Liver (tissue), 9 donors: ENCODE measurements around the gene TPSB2. TPM values are rescaled to one million over a fixed set of nuclear protein-coding genes. Genes with fewer than 3 reads are reported as not detected.

Experiments used
- DNase-seq: peaks from one replicate; pipeline ENCODE4 v3.0.0-alpha.2; 2017; ENCODE audit warnings: low spot score
- H3K27ac ChIP-seq, 2 donors: one replicate each; pipeline ENCODE4 v1.7.0; 2013; ENCODE audit warnings: inconsistent platforms in 2 of 2, low read length in 2 of 2, control low read depth in 1 of 2, low read depth in 1 of 2, mild to moderate bottlenecking in 1 of 2
- H3K27me3 ChIP-seq, 4 donors: one replicate each; pipeline versions ENCODE4 v1.6.1 to v1.7.0; 2013; ENCODE audit warnings: low read length in 3 of 4, inconsistent platforms in 1 of 4, mild to moderate bottlenecking in 1 of 4, moderate library complexity in 1 of 4; ENCODE audit not compliant: control insufficient read depth in 4 of 4, insufficient read depth in 4 of 4
- H3K36me3 ChIP-seq, 4 donors: one replicate each; pipeline versions ENCODE4 v1.6.1 to v1.7.0; 2013; ENCODE audit warnings: low read length in 3 of 4, mild to moderate bottlenecking in 3 of 4, low read depth in 1 of 4, moderate library complexity in 1 of 4; ENCODE audit not compliant: control insufficient read depth in 4 of 4, insufficient read depth in 3 of 4
- H3K4me1 ChIP-seq, 4 donors: one replicate each; pipeline versions ENCODE4 v1.6.1 to v1.7.0; 2013; ENCODE audit warnings: low read length in 3 of 4, mild to moderate bottlenecking in 3 of 4, moderate library complexity in 1 of 4; ENCODE audit not compliant: control insufficient read depth in 4 of 4, insufficient read depth in 4 of 4
- H3K4me3 ChIP-seq, 3 donors: one replicate each; pipeline versions ENCODE4 v1.6.1 to v1.7.0; 2013; ENCODE audit warnings: low read length in 3 of 3, control low read depth in 1 of 3, low read depth in 1 of 3, mild to moderate bottlenecking in 1 of 3
- H3K9ac ChIP-seq, 2 donors: one replicate each; pipeline ENCODE4 v1.7.0; 2013; ENCODE audit warnings: low read length in 2 of 2, mild to moderate bottlenecking in 2 of 2, moderate library complexity in 2 of 2, control low read depth in 1 of 2, low read depth in 1 of 2
- H3K9me3 ChIP-seq, 4 donors: one replicate each; pipeline versions ENCODE4 v1.6.1 to v1.7.0; 2013; ENCODE audit warnings: low read length in 3 of 4; ENCODE audit not compliant: control insufficient read depth in 4 of 4
- ATF3 ChIP-seq: IDR thresholded peaks from 2 replicates; pipeline ENCODE4 v1.6.1; 2016; ENCODE audit warnings: antibody characterized with exemption
- CTCF ChIP-seq: fragments of 150-350 bp; IDR thresholded peaks from 2 replicates; pipeline ENCODE4 v1.5.1; 2017; ENCODE audit warnings: improper control_type of control experiment, low read depth, low read length; ENCODE audit not compliant: missing input control
- EGR1 ChIP-seq, 2 donors: IDR thresholded peaks; 2 replicates each; pipeline ENCODE4 v1.6.1; 2016 to 2018; ENCODE audit warnings: antibody characterized with exemption in 2 of 2, low read depth in 2 of 2
- FOXA1 ChIP-seq: IDR thresholded peaks from 2 replicates; pipeline ENCODE4 v1.6.1; 2016; ENCODE audit warnings: antibody characterized with exemption
- FOXA2 ChIP-seq: IDR thresholded peaks from 2 replicates; pipeline ENCODE4 v1.6.1; 2016; ENCODE audit warnings: antibody characterized with exemption
- GABPA ChIP-seq, 2 donors: IDR thresholded peaks in 1 of 2; conservative IDR thresholded peaks in 1 of 2; 2 replicates each; pipeline ENCODE4 v1.6.1; 2016; ENCODE audit warnings: antibody characterized with exemption in 2 of 2, mild to moderate bottlenecking in 1 of 2, moderate library complexity in 1 of 2
- HNF4A ChIP-seq, 2 donors: conservative IDR thresholded peaks; 2 replicates each; pipeline ENCODE4 v1.6.1; 2016; ENCODE audit warnings: antibody characterized with exemption in 2 of 2, mild to moderate bottlenecking in 2 of 2
- HNF4G ChIP-seq: IDR thresholded peaks from 2 replicates; pipeline ENCODE4 v1.6.1; 2016; ENCODE audit warnings: antibody characterized with exemption
- MAX ChIP-seq: IDR thresholded peaks from 2 replicates; pipeline ENCODE4 v1.6.1; 2016; ENCODE audit warnings: antibody characterized with exemption
- NR2F2 ChIP-seq: IDR thresholded peaks from 2 replicates; pipeline ENCODE4 v1.6.1; 2016; ENCODE audit warnings: antibody characterized with exemption
- RAD21 ChIP-seq, 2 donors: IDR thresholded peaks; 2 replicates each; pipeline ENCODE4 v1.6.1; 2016; ENCODE audit warnings: antibody characterized with exemption in 2 of 2, mild to moderate bottlenecking in 2 of 2
- REST ChIP-seq: IDR thresholded peaks from 2 replicates; pipeline ENCODE4 v1.6.1; 2016; ENCODE audit warnings: antibody characterized with exemption, mild to moderate bottlenecking
- SP1 ChIP-seq: IDR thresholded peaks from 2 replicates; pipeline ENCODE4 v1.6.1; 2018; ENCODE audit warnings: antibody characterized with exemption, mild to moderate bottlenecking
- TAF1 ChIP-seq: conservative IDR thresholded peaks from 2 replicates; pipeline ENCODE4 v1.6.1; 2016; ENCODE audit warnings: antibody characterized with exemption, mild to moderate bottlenecking
- YY1 ChIP-seq: IDR thresholded peaks from 2 replicates; pipeline ENCODE4 v1.6.1; 2016; ENCODE audit warnings: antibody characterized with exemption, mild to moderate bottlenecking
- ZBTB33 ChIP-seq: IDR thresholded peaks from 2 replicates; pipeline ENCODE4 v1.6.1; 2016; ENCODE audit warnings: antibody characterized with exemption
- WGBS: extraction: QIAGEN DNeasy Blood & Tissue Kit; methylation state at CpG from one replicate; pipeline ENCODE4 v1.1.7; 2013; 5-methylcytosine and 5-hydroxymethylcytosine counted together
- polyA plus RNA-seq, 2 donors: library from polyadenylated mRNA; stranded (reverse) in 1 of 2; unstranded in 1 of 2; fragments of 200-250 nt in 1 of 2; fragments of >200 nt in 1 of 2; fragmentation: Nextera tagmentation in 1 of 2; extraction: Ambion mirVana in 1 of 2; gene quantifications; one replicate each; pipeline versions ENCODE4 v1.2.1 to v1.2.3, GENCODE V29; 2013 to 2015
- total RNA-seq, 2 donors: library from RNA; depleted of rRNA; stranded (reverse); fragments of >200 nt; gene quantifications; one replicate each; pipeline ENCODE4 v1.2.3, GENCODE V29; 2014
- donor health status: healthy.
- donor health status: healthy.
- donor health status: healthy.
- donor health status: healthy.
- donor health status: healthy.

The TPSB2 gene
- total and polyA plus RNA-seq, 4 donors, result 0.09 to 12.7 (median 0.45) TPM

- no peak for TF ChIP-seq ATF3
- no peak for TF ChIP-seq MAX
- no peak for TF ChIP-seq CTCF
- TF ChIP-seq FOXA1, result no peak
Measured at GRCh38 chr16:1262846-1263221, 32.9 kb upstream of the TPSB2 start (continued).

GRCh38 chr16:1262210-1262845, 32.3 kb upstream of the TPSB2 start:
- Histone ChIP-seq H3K36me3 (no peaks in the 10 kb centered on the region), H3K9me3 (no peaks in the 10 kb centered on the region), H3K27ac (no peak overlapping the region), H3K4me1 (no peaks in the 10 kb centered on the region), H3K4me3 (no peak overlapping the region), H3K27me3 (peaks cover 0 to 9% (median 1%) of the 10 kb centered on the region in 4 donors), H3K9ac (no peak overlapping the region)
- WGBS, result 84% methylated on average over 32 of the region's 32 CpGs
- DNase-seq, result no peak
- no peak for TF ChIP-seq ATF3
- no peak for TF ChIP-seq SP1
- TF ChIP-seq HNF4G, result no peak
- no peak for TF ChIP-seq FOXA1
- no peak for TF ChIP-seq HNF4A (conservative IDR thresholded peaks at IDR 0.05)
- TF ChIP-seq RAD21 (IDR thresholded peaks at IDR 0.05), result no peak
- no peak for TF ChIP-seq FOXA2

GRCh38 chr16:1261131-1261892, 31.3 kb upstream of the TPSB2 start:
- H3K4me1 ChIP-seq, result no peaks in the 10 kb centered on the region
- H3K9me3 ChIP-seq, result no peaks in the 10 kb centered on the region
- no peak overlapping the region for H3K4me3 ChIP-seq
- no peak for DNase-seq
- H3K27me3 ChIP-seq, result peaks cover 0 to 9% (median 1%) of the 10 kb centered on the region in 4 donors
- no peak for TF ChIP-seq EGR1 (IDR thresholded peaks at IDR 0.05; ENCODE audit: low read depth in 2 of 2)
- no peak for TF ChIP-seq TAF1
- TF ChIP-seq ATF3, result no peak
- H3K36me3 ChIP-seq, result no peaks in the 10 kb centered on the region
- 15% methylated on average over 47 of the region's 47 CpGs for WGBS
- H3K9ac ChIP-seq, result no peak overlapping the region
- H3K27ac ChIP-seq, result no peak overlapping the region

- H3K27ac ChIP-seq, result no peak overlapping the region
- no peaks in the 10 kb centered on the region for H3K9me3 ChIP-seq
- peaks cover 0 to 9% (median 1%) of the 10 kb centered on the region in 4 donors for H3K27me3 ChIP-seq
- H3K4me1 ChIP-seq, result no peaks in the 10 kb centered on the region
- no peaks in the 10 kb centered on the region for H3K36me3 ChIP-seq
- DNase-seq, result no peak
- no peak overlapping the region for H3K9ac ChIP-seq
- no peak overlapping the region for H3K4me3 ChIP-seq
- 70% methylated on average over 36 of the region's 36 CpGs for WGBS
- TF ChIP-seq FOXA1 (no peak), REST (no peak), ZBTB33 (no peak), GABPA (IDR thresholded peaks at IDR 0.05 in 1 of 2, conservative IDR thresholded peaks at IDR 0.05 in 1 of 2) (no peak), EGR1 (IDR thresholded peaks at IDR 0.05; ENCODE audit: low read depth in 2 of 2) (no peak), FOXA2 (no peak), YY1 (no peak), NR2F2 (no peak)
Measured at GRCh38 chr16:1260101-1260680, 30.2 kb upstream of the TPSB2 start.
